ENCODE measurements around the gene BCAR3.

BCAR3 gene

DNA sequence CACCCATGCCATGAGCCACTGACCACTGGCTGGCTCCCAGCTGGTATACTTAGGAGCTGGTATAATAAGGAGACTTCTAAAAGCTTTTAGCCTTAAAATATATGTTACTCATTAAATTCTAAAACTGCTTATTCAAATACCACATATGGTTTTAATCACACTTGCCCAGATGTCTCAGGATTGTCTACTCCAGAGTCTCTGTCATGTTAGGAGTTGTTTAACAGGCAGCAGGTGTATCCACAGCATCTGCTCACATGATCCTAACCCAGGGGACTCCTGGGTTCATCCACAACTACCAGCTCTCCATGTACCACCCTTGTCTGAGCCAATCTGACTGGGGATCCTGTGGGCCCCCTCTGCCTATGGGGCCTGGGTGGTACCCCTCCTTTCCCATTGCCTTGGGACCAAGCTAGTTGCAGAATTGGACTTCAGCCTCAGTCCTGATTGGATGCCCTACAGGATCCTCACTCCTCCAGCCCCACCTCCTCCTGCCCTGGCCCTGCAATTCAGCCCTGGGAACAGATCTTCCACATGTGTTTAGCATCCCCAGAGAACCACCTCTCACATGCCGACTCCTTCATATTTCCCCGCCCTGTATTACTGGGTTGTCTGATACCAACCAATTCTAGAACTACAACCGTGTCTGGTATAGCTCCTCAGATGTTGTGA, 61.3 kb downstream of the BCAR3 start:
- TF ChIP-seq SUZ12 (IDR thresholded peaks at IDR 0.05; ENCODE audit: extremely low read depth, insufficient read depth, insufficient read length) = no peak
- TF ChIP-seq ZNF274 (IDR thresholded peaks at IDR 0.05; ENCODE audit: low read depth, low read length) = no peak
- no peak for TF ChIP-seq YY1 (IDR thresholded peaks at IDR 0.05; ENCODE audit: insufficient read depth, insufficient read length)
- H3K27me3 ChIP-seq (ENCODE audit: insufficient read depth, insufficient read length) = no peaks in the 10 kb centered on the region
- H3K36me3 ChIP-seq (ENCODE audit: insufficient read depth, insufficient read length, low read length) = peaks cover 15% of the 10 kb centered on the region
- peaks cover 29% of the 10 kb centered on the region for H3K4me1 ChIP-seq (ENCODE audit: insufficient read depth, insufficient read length)
- DNase-seq (ENCODE audit: low read depth, low spot score) = no peak
- no peak overlapping the region for H3K9ac ChIP-seq (ENCODE audit: insufficient read length, low read depth)
- no peak overlapping the region for H3K4me3 ChIP-seq (ENCODE audit: insufficient read length, low read depth)
- H3K9me3 ChIP-seq (ENCODE audit: insufficient read depth, low read length) = no peaks in the 10 kb centered on the region

DNA sequence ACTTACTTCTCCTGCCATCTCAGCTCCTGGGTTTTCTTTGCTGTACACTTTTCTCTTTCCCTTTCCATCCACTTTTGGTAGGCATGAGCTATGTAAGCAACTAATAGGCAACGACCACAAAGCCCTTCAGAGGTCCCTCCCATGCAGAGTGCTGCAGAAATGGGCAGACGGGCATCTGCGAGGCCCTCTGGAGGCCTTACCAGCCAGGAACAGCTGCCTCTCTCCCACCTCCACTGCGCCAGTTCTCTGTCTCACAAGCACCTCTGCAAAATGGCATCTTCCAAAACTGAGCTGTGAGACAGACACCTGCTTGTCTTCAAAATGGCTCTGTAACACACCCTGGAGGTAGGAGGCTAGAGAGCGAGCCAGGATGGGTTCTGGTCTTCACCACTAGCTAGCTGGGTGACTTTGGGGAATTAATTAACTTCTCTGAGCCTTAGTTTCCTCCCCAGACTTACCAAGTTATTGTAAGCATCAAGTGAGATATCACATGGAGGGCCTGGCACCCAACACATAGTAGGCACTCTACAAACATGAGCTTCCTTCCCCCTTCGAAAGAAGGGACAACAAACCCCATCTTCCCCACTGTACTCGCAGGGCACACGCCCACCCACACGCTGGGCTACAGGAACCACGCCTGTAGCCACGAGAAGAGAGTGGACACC, 62.0 kb downstream of the BCAR3 start:
- H3K36me3 ChIP-seq (ENCODE audit: insufficient read depth, insufficient read length, low read length) = peaks cover 16% of the 10 kb centered on the region
- no peaks in the 10 kb centered on the region for H3K9me3 ChIP-seq (ENCODE audit: insufficient read depth, low read length)
- no peaks in the 10 kb centered on the region for H3K27me3 ChIP-seq (ENCODE audit: insufficient read depth, insufficient read length)
- peaks cover 34% of the 10 kb centered on the region for H3K4me1 ChIP-seq (ENCODE audit: insufficient read depth, insufficient read length)
- DNase-seq (ENCODE audit: low read depth, low spot score) = no peak
- TF ChIP-seq YY1 (IDR thresholded peaks at IDR 0.05; ENCODE audit: insufficient read depth, insufficient read length) = no peak
- no peak for TF ChIP-seq ZNF274 (IDR thresholded peaks at IDR 0.05; ENCODE audit: low read depth, low read length)
- no peak overlapping the region for H3K4me3 ChIP-seq (ENCODE audit: insufficient read length, low read depth)
- no peak overlapping the region for H3K9ac ChIP-seq (ENCODE audit: insufficient read length, low read depth)

DNA sequence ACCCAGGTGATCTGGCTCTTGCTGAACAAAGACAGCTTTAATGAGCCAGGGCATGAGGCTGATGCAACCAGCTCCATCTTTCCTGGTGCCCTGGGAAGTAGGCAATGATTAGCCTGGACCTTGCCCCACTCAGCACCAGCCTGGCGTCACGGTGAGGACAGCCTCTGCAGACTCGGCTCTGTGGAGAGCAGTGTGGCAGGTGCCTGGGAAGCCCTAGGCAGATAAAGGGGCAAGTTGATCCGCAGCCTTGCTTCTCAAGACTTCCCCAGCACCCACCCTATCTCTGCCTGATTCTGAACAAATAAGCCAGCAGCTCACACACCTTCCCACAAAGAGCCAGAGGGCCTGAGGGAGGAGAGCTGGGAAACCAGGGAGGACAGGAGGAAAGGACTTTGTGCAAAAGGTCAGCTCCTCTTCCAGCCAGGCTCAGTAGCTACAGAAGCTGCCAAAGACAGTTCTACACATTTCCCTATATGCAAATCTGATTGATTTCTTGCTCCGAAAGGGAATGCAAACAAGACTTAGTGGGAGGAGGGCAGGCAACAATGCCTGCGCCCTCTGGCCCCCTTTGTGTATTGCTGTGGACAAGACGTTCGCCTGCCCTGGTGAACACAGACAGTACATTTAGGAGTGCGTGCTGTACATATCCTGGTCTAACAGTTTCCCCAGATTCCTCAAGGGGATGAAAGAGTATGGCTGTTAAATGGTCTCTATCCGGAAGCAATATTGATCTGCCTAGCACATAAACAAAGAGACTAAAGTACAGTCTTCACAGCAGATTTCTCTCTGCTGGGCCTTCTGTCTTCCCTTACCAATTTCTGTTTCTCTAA, 63.8 kb downstream of the BCAR3 start:
- Histone ChIP-seq H3K4me3 (ENCODE audit: insufficient read length, low read depth) (no peak overlapping the region), H3K4me1 (ENCODE audit: insufficient read depth, insufficient read length) (peaks cover 38% of the 10 kb centered on the region), H3K27me3 (ENCODE audit: insufficient read depth, insufficient read length) (no peaks in the 10 kb centered on the region), H3K9ac (ENCODE audit: insufficient read length, low read depth) (peak overlapping the region; percentile 22), H3K36me3 (ENCODE audit: insufficient read depth, insufficient read length, low read length) (peaks cover 19% of the 10 kb centered on the region), H3K9me3 (ENCODE audit: insufficient read depth, low read length) (no peaks in the 10 kb centered on the region)
- DNase-seq (ENCODE audit: low read depth, low spot score) = no peak
- TF ChIP-seq ZNF274 (IDR thresholded peaks at IDR 0.05; ENCODE audit: low read depth, low read length) (no peak), SUZ12 (IDR thresholded peaks at IDR 0.05; ENCODE audit: extremely low read depth, insufficient read depth, insufficient read length) (no peak), YY1 (IDR thresholded peaks at IDR 0.05; ENCODE audit: insufficient read depth, insufficient read length) (no peak)

DNA sequence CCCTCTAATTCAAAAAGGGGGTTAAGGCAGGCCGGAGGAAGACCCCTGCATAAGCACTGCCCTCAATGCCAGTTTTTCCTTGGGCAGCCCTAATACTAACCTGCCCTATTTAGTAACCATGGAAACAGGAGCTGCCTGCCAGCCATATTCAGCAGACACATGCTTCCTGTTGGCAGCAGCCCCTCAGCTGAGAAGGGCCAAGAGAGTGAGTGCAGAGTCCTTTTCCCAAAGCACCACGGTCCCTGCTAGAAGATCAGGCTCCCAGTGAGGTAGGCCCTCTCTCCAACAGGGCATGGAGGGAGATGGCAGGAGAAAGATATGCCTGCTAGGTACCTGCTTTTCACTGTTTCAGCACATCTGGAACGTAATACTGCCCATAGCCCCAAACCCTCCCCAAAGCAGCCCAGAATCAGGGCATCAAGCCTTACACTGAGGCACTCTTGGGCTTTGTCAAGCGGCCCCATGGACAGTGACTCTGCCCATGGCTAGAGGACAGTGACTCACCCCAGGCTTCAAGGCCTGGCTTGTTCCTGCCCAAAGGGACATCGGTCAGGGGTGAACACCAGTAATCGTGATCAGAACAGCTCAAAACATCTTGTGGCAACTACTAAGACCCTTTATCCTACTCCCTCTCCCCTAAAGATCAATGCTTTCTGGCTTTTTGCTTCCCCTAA, 64.5 kb downstream of the BCAR3 start:
- Histone ChIP-seq H3K27me3 (ENCODE audit: insufficient read depth, insufficient read length) (no peaks in the 10 kb centered on the region), H3K4me3 (ENCODE audit: insufficient read length, low read depth) (no peak overlapping the region), H3K4me1 (ENCODE audit: insufficient read depth, insufficient read length) (peaks cover 32% of the 10 kb centered on the region), H3K9me3 (ENCODE audit: insufficient read depth, low read length) (no peaks in the 10 kb centered on the region), H3K9ac (ENCODE audit: insufficient read length, low read depth) (peak overlapping the region; percentile 14), H3K36me3 (ENCODE audit: insufficient read depth, insufficient read length, low read length) (peaks cover 17% of the 10 kb centered on the region)
- TF ChIP-seq ZNF274 (IDR thresholded peaks at IDR 0.05; ENCODE audit: low read depth, low read length) (no peak), YY1 (IDR thresholded peaks at IDR 0.05; ENCODE audit: insufficient read depth, insufficient read length) (no peak), SUZ12 (IDR thresholded peaks at IDR 0.05; ENCODE audit: extremely low read depth, insufficient read depth, insufficient read length) (no peak)
- no peak for DNase-seq (ENCODE audit: low read depth, low spot score)

DNA sequence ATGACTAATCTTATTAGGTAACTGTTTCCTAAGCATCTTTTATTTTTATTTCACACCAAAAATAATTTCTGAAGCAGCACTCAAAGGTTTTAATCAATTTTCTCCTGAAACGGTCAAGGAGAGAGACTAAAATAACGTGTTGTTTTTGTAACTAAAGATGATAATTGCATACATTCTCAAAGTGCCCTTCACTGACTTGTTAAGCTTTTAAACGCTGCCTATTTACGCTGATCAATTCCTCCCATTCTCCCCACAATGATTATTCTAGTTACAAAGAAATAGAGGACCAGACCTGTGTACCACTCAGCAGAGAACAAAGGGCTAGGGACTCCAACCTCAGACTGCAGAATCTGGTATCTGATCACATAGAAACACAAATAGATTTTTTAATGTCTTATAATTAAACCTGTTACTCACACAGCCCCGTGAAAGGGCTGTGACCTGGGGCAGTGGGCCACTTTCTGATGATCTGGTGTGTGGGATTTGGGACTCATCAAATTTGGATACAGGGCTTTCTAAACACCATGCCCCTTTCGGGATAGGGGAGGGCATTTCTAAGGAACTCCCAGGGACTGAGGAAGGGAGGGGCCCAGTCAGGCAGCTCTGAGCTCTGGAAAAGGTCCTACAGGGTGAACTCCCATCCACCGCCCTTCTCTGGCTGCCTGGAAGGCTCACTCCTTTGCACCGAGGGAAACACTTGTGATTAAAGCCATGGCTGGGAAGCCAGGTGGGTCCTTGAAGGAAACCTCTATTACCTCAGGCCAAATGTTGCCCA, 65.2 kb downstream of the BCAR3 start:
- Histone ChIP-seq H3K9me3 (ENCODE audit: insufficient read depth, low read length) (no peaks in the 10 kb centered on the region), H3K9ac (ENCODE audit: insufficient read length, low read depth) (no peak overlapping the region), H3K27me3 (ENCODE audit: insufficient read depth, insufficient read length) (no peaks in the 10 kb centered on the region), H3K36me3 (ENCODE audit: insufficient read depth, insufficient read length, low read length) (peaks cover 16% of the 10 kb centered on the region), H3K4me3 (ENCODE audit: insufficient read length, low read depth) (no peak overlapping the region), H3K4me1 (ENCODE audit: insufficient read depth, insufficient read length) (peaks cover 31% of the 10 kb centered on the region)
- TF ChIP-seq SUZ12 (IDR thresholded peaks at IDR 0.05; ENCODE audit: extremely low read depth, insufficient read depth, insufficient read length) = no peak
- no peak for TF ChIP-seq ZNF274 (IDR thresholded peaks at IDR 0.05; ENCODE audit: low read depth, low read length)
- no peak for TF ChIP-seq YY1 (IDR thresholded peaks at IDR 0.05; ENCODE audit: insufficient read depth, insufficient read length)
- no peak for DNase-seq (ENCODE audit: low read depth, low spot score)

DNA sequence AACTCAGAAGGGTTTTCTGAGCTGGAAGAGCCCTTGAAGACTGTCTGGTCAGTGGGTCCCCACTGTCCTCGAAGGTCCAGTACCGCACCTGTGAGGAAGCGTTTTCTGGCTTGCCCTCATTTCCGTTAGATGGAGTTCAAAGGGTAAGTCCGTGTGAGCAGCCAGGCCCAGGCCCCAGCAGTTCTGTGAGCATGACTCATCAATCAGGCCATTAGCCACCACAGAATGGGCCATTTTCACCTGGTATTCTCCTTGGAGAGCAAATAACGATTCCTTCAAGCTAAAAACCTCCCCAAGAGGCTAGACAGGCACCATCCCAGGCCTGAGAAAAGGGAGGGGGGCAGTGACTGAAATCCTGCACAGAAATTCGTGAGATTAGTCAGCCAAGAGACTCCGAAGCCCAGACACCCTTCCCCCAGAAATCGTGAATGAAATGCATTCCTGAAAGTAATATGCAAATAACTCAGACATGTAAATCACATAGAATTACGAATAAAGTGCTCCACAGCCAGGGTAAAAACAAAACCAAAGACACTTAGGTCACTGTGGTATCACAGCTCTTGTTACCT, 66.0 kb downstream of the BCAR3 start:
- Histone ChIP-seq H3K4me3 (ENCODE audit: insufficient read length, low read depth) (no peak overlapping the region), H3K27me3 (ENCODE audit: insufficient read depth, insufficient read length) (no peaks in the 10 kb centered on the region), H3K36me3 (ENCODE audit: insufficient read depth, insufficient read length, low read length) (peaks cover 16% of the 10 kb centered on the region), H3K9me3 (ENCODE audit: insufficient read depth, low read length) (no peaks in the 10 kb centered on the region), H3K9ac (ENCODE audit: insufficient read length, low read depth) (peak overlapping the region; percentile 24), H3K4me1 (ENCODE audit: insufficient read depth, insufficient read length) (peaks cover 28% of the 10 kb centered on the region)
- TF ChIP-seq SUZ12 (IDR thresholded peaks at IDR 0.05; ENCODE audit: extremely low read depth, insufficient read depth, insufficient read length) = no peak
- no peak for DNase-seq (ENCODE audit: low read depth, low spot score)

Measured in NT2/D1 (cell line).